ENCODE results near the gene STAU1. TPM values are rescaled to one million over a fixed set of nuclear protein-coding genes. Genes with fewer than 3 reads are reported as not detected.
"Not testable (repeated sequence)": the region's sequence is repeated elsewhere in the genome, so short reads cannot be mapped to it uniquely, and the experiment has no call there.

The STAU1 gene
- total RNA-seq, 1 donor from 2014 or later: 59.3 TPM

- no peak for DNase-seq (ENCODE audit: low spot score in 2 of 2)
- H3K4me1 ChIP-seq: no peaks in the 10 kb centered on the region
- H3K36me3 ChIP-seq: peaks cover 23 to 42% of the 10 kb centered on the region in 2 donors
- no peak overlapping the region for H3K4me3 ChIP-seq
- H3K9me3 ChIP-seq: no peaks in the 10 kb centered on the region
- no peak for TF ChIP-seq CTCF (IDR thresholded peaks at IDR 0.05)
- no peak overlapping the region for H3K27ac ChIP-seq
- no peaks in the 10 kb centered on the region for H3K27me3 ChIP-seq
- intact Hi-C loops (cut with DNase I): no loop called here
Observed at GRCh38 chr20:49106328-49106727, 81.8 kb downstream of the STAU1 start.

GRCh38 chr20:49104979-49105547 lies 83.1 kb downstream of the STAU1 start:
- H3K4me3 ChIP-seq; H3K27ac ChIP-seq; H3K4me1 ChIP-seq; DNase-seq (ENCODE audit: low spot score in 2 of 2); H3K9me3 ChIP-seq; H3K27me3 ChIP-seq; intact Hi-C loops (cut with DNase I): not testable (repeated sequence)
- peaks cover 24 to 50% of the 10 kb centered on the region in 2 donors for H3K36me3 ChIP-seq

GRCh38 chr20:49104365-49104648 lies 83.8 kb downstream of the STAU1 start:
- Histone ChIP-seq H3K4me1 (no peaks in the 10 kb centered on the region), H3K4me3 (no peak overlapping the region), H3K27me3 (no peaks in the 10 kb centered on the region), H3K36me3 (peaks cover 24 to 52% of the 10 kb centered on the region in 2 donors), H3K9me3 (no peaks in the 10 kb centered on the region), H3K27ac (no peak overlapping the region)
- no peak for TF ChIP-seq CTCF (IDR thresholded peaks at IDR 0.05)
- no peak for DNase-seq (ENCODE audit: low spot score in 2 of 2)
- intact Hi-C loops (cut with DNase I): no loop called here

GRCh38 chr20:49103647-49104364 lies 84.3 kb downstream of the STAU1 start:
- intact Hi-C loops (cut with DNase I): no loop called here

GRCh38 chr20:49103019-49103418 lies 85.1 kb downstream of the STAU1 start:
- Histone ChIP-seq H3K9me3 (no peaks in the 10 kb centered on the region), H3K27ac (no peak overlapping the region), H3K4me1 (no peaks in the 10 kb centered on the region), H3K36me3 (peaks cover 32 to 61% of the 10 kb centered on the region in 2 donors), H3K27me3 (no peaks in the 10 kb centered on the region), H3K4me3 (no peak overlapping the region)
- no peak for DNase-seq (ENCODE audit: low spot score in 2 of 2)
- no peak for TF ChIP-seq CTCF (IDR thresholded peaks at IDR 0.05)
- intact Hi-C loops (cut with DNase I): no loop called here

More at GRCh38 chr20:49103647-49104364, 84.3 kb downstream of the STAU1 start:
- no peaks in the 10 kb centered on the region for H3K9me3 ChIP-seq
- no peak for TF ChIP-seq CTCF (IDR thresholded peaks at IDR 0.05)
- DNase-seq (ENCODE audit: low spot score in 2 of 2): no peak
- H3K27ac ChIP-seq: no peak overlapping the region
- no peaks in the 10 kb centered on the region for H3K27me3 ChIP-seq
- no peaks in the 10 kb centered on the region for H3K4me1 ChIP-seq
- no peak overlapping the region for H3K4me3 ChIP-seq
- H3K36me3 ChIP-seq: peaks cover 28 to 57% of the 10 kb centered on the region in 2 donors

GRCh38 chr20:49100972-49101371 lies 87.2 kb downstream of the STAU1 start:
- no peak for TF ChIP-seq CTCF (IDR thresholded peaks at IDR 0.05)
- peaks cover 42 to 76% of the 10 kb centered on the region in 2 donors for H3K36me3 ChIP-seq
- H3K4me3 ChIP-seq: no peak overlapping the region
- no peaks in the 10 kb centered on the region for H3K4me1 ChIP-seq
- intact Hi-C loops (cut with DNase I): no loop called here
- no peaks in the 10 kb centered on the region for H3K9me3 ChIP-seq
- H3K27ac ChIP-seq: no peak overlapping the region
- no peaks in the 10 kb centered on the region for H3K27me3 ChIP-seq
- no peak for DNase-seq (ENCODE audit: low spot score in 2 of 2)

- H3K4me1 ChIP-seq; H3K27me3 ChIP-seq; H3K9me3 ChIP-seq; H3K27ac ChIP-seq; H3K4me3 ChIP-seq; DNase-seq (ENCODE audit: low spot score in 2 of 2); intact Hi-C loops (cut with DNase I): not testable (repeated sequence)
- peaks cover 45 to 76% of the 10 kb centered on the region in 2 donors for H3K36me3 ChIP-seq
Observed at GRCh38 chr20:49100292-49100691, 87.8 kb downstream of the STAU1 start.

Data from ascending aorta (tissue), 2 donors.